ENCODE results near the gene CD274.
"Not testable (repeated sequence)": the region's sequence is repeated elsewhere in the genome, so short reads cannot be mapped to it uniquely, and the experiment has no call there.

CD274 gene

GRCh38 chr9:5493679-5494511, 43.6 kb downstream of the CD274 start:
- Histone ChIP-seq H3K27me3 (replicated peaks; ENCODE audit: control insufficient read depth, insufficient read depth, low read length) (no peaks in the 10 kb centered on the region), H3K4me3 (replicated peaks; ENCODE audit: low read depth, low read length) (peak overlapping the region; percentile 41), H3K36me3 (ENCODE audit: control insufficient read depth, insufficient read depth, low read length) (no peaks in the 10 kb centered on the region)
- peak; percentile 73 for DNase-seq (ENCODE audit: extremely low read depth, insufficient read length)
- no peak for TF ChIP-seq CTCF (IDR thresholded peaks at IDR 0.05; ENCODE audit: insufficient read depth, low read length, poor library complexity, severe bottlenecking)

GRCh38 chr9:5494765-5495164, 44.4 kb downstream of the CD274 start:
- not testable (repeated sequence) for H3K36me3 ChIP-seq (ENCODE audit: control insufficient read depth, insufficient read depth, low read length); H3K27me3 ChIP-seq (replicated peaks; ENCODE audit: control insufficient read depth, insufficient read depth, low read length); H3K4me3 ChIP-seq (replicated peaks; ENCODE audit: low read depth, low read length); DNase-seq (ENCODE audit: extremely low read depth, insufficient read length)

- no peak for TF ChIP-seq CTCF (IDR thresholded peaks at IDR 0.05; ENCODE audit: insufficient read depth, low read length, poor library complexity, severe bottlenecking)
Measured at GRCh38 chr9:5499157-5499556, 48.8 kb downstream of the CD274 start.

GRCh38 chr9:5499889-5500398, 49.6 kb downstream of the CD274 start:
- TF ChIP-seq CTCF (IDR thresholded peaks at IDR 0.05; ENCODE audit: insufficient read depth, low read length, poor library complexity, severe bottlenecking) = no peak
- H3K4me3 ChIP-seq (replicated peaks; ENCODE audit: low read depth, low read length) = no peak overlapping the region
- no peaks in the 10 kb centered on the region for H3K36me3 ChIP-seq (ENCODE audit: control insufficient read depth, insufficient read depth, low read length)
- DNase-seq (ENCODE audit: extremely low read depth, insufficient read length) = no peak
- no peaks in the 10 kb centered on the region for H3K27me3 ChIP-seq (replicated peaks; ENCODE audit: control insufficient read depth, insufficient read depth, low read length)

More at GRCh38 chr9:5499157-5499556, 48.8 kb downstream of the CD274 start:
- H3K36me3 ChIP-seq (ENCODE audit: control insufficient read depth, insufficient read depth, low read length) = no peaks in the 10 kb centered on the region
- H3K27me3 ChIP-seq (replicated peaks; ENCODE audit: control insufficient read depth, insufficient read depth, low read length) = no peaks in the 10 kb centered on the region
- DNase-seq (ENCODE audit: extremely low read depth, insufficient read length) = no peak
- H3K4me3 ChIP-seq (replicated peaks; ENCODE audit: low read depth, low read length) = no peak overlapping the region

- TF ChIP-seq CTCF (IDR thresholded peaks at IDR 0.05; ENCODE audit: insufficient read depth, low read length, poor library complexity, severe bottlenecking) = no peak
- DNase-seq (ENCODE audit: extremely low read depth, insufficient read length) = no peak
- Histone ChIP-seq H3K36me3 (ENCODE audit: control insufficient read depth, insufficient read depth, low read length) (no peaks in the 10 kb centered on the region), H3K27me3 (replicated peaks; ENCODE audit: control insufficient read depth, insufficient read depth, low read length) (no peaks in the 10 kb centered on the region), H3K4me3 (replicated peaks; ENCODE audit: low read depth, low read length) (no peak overlapping the region)
Measured at GRCh38 chr9:5500441-5501235, 50.3 kb downstream of the CD274 start.

- Histone ChIP-seq H3K36me3 (ENCODE audit: control insufficient read depth, insufficient read depth, low read length) (no peaks in the 10 kb centered on the region), H3K27me3 (replicated peaks; ENCODE audit: control insufficient read depth, insufficient read depth, low read length) (no peaks in the 10 kb centered on the region), H3K4me3 (replicated peaks; ENCODE audit: low read depth, low read length) (no peak overlapping the region)
- no peak for TF ChIP-seq CTCF (IDR thresholded peaks at IDR 0.05; ENCODE audit: insufficient read depth, low read length, poor library complexity, severe bottlenecking)
- DNase-seq (ENCODE audit: extremely low read depth, insufficient read length) = no peak
Measured at GRCh38 chr9:5502553-5502952, 52.2 kb downstream of the CD274 start.
